ENCODE data around the gene SCAND1. TPM values are rescaled to one million over a fixed set of nuclear protein-coding genes. Genes with fewer than 3 reads are reported as not detected.
"Not testable (repeated sequence)": the region's sequence is repeated elsewhere in the genome, so short reads cannot be mapped to it uniquely, and the experiment has no call there.

Gene SCAND1
- polyA plus RNA-seq (2014; cell fraction: cytosol; rRNA removed) = 175 and 177 TPM in 2 replicates
- 148 and 166 TPM in 2 replicates for polyA plus RNA-seq (2014; cell fraction: nucleus; rRNA removed)

DNA sequence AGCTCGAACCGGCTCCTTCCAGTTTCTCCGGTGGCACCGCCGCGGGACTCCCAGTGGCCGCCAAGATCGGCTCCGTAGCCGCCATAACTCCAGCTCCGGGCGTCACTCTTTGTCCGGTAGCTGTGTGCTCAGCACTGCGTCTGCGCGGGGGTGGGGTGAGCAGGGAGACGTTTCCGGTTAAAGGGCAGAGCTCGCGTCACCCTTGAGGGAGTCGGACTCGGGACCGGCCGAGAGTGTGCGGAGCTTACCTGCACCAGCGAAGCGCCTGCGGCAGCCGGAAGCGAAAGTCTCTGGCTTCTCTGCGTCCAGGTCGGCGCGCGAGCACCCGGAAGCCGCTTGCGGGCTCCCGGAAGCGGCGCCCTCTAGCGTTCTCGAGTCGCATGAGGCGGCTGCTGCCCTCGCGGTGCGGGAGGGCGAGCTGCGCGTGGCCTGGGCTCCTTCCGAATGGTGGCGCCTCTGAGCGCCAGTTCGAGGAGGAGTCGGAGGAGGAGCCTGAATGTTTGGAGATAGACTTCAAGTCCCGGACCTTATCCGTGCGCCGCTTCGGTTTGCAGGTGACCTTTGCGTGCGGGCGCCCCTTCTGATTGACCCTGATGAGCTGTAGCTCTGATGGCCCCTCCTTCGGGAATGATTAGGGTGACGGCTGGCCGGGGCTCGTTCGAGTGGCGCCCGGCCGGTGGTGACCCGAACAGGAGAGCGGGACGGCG lies at the start of gene SCAND1:
Gene SCAND1, minus strand, starts transcription at position 303 of the 707 bp plus-strand sequence. Its CDS starts 218 bp downstream, at position 85.
- peak; percentile 99 for DNase-seq (ENCODE audit: low spot score)

DNA sequence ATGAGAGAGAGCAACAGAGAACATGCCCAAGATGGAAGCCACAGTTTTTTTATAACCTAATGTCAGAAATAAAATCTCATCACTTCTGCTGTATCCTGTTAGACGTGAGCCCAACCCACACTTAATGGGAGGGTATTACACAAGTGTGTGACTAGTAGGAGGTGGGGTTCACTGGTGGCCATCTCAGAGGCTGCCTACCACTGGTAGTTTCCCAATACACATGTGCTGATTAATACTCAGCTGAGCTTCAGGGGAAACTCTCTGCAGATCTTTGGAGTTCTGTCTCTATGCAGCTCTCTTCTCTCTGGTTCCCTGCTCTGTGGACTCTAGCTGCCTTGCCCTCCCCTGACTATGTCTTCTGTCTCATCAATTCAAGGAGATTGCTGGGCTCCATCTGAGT lies 49.7 kb upstream of the SCAND1 start:
- no peak for DNase-seq (ENCODE audit: low spot score)

DNA sequence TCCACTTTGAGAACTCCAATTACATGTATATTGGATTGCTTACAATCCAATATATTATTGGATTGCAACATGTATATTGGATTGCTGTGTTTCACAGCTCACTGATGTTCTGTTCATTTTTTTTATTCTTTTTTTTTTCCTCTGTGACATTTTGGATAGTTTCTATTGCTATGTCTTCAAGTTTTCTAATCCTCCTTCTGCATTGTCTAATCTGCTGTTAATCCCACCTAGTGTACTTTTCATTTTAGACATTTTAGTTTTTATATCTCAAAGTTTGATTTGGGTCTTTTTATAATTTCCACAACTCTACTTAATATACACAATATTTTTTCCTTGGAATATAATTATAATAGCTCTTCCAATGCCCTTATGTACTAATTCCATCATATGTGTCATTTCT lies 48.6 kb upstream of the SCAND1 start:
- DNase-seq (ENCODE audit: low spot score) = no peak

DNA sequence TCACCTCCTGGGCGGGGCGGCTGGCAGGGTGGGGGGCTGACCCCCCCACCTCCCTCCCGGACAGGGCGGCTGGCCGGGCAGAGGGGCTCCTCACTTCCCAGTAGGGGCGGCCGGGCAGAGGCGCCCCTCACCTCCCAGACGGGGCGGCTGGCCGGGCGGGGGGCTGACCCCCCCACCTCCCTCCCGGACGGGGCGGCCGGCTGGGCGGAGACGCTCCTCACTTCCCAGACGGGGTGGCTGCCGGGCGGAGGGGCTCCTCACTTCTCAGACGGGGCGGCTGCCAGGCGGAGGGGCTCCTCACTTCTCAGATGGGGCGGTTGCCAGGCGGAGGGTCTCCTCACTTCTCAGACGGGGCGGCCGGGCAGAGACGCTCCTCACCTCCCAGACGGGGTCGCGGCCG lies 47.0 kb upstream of the SCAND1 start:
- DNase-seq (ENCODE audit: low spot score) = not testable (repeated sequence)

DNA sequence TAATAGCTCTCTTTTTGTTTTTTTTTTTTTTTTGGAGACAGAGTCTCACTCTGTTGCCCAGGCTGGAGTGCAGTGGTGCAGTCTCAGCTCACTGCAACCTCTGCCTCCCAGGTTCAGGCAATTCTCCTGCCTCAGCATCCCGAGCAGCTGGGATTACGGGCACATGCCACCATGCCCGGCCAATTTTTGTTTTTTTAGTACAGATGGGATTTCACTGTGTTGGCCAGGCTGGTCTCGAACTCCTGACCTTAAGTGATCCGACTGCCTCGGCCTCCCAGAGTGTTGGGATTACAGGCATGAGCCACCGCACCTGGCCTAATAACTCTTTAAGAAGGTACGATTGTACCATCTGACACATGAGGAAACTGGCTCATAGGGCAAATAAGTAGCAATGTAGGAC lies 42.2 kb upstream of the SCAND1 start:
- DNase-seq (ENCODE audit: low spot score) = not testable (repeated sequence)

DNA sequence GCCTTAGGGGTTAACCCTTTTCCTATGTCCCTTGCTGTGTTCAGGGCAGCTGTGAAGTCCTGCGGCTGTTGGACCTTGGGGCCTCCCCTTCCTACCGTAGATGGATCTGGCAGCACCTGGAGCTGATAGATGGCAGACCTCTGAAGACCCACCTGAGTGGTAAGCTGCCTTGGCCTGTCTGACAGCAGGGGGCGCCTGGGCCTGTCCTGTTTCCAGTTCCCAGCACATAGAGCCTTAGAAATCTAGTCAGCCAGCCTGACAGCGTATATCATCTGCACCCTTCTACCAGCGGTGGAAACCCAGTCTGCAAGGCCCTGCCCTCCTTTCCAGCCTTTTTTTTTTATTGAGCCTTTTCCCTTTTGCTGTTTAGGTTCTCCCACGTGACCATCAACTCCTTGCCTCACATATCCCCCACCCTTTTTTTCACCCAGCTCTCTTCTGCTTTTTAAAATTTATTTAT lies 40.7 kb upstream of the SCAND1 start:
- DNase-seq (ENCODE audit: low spot score) = peak; percentile 90

DNA sequence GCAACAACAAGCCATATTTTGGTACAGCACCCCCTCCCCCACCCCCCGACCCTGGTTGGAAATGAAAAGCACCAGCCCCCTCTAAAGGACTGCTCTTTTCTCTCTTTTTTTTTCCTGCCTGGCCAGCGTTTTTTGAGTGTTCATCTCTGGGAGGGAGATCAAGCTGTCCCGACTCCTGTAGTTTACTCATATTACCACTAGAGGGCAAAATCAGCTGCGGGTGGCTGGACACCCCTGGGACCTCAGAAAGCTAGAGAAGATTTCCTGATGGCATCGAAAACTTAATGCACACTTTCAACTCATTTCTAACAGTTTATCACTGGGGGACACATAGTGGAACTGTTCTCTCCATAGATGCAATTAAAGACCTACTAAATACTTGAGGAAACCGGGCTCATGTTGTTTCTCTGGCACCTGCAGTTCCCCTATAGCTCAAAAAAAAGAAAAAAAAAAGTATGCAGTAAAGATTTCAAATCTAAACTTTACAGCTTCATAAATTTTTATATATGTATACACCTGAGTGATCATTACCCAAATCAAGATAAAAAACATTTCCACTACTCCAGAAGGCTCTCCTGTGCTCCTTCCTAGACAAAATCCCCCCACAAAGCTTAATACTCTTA lies 38.5 kb upstream of the SCAND1 start:
- peak; percentile 85 for DNase-seq (ENCODE audit: low spot score)

DNA sequence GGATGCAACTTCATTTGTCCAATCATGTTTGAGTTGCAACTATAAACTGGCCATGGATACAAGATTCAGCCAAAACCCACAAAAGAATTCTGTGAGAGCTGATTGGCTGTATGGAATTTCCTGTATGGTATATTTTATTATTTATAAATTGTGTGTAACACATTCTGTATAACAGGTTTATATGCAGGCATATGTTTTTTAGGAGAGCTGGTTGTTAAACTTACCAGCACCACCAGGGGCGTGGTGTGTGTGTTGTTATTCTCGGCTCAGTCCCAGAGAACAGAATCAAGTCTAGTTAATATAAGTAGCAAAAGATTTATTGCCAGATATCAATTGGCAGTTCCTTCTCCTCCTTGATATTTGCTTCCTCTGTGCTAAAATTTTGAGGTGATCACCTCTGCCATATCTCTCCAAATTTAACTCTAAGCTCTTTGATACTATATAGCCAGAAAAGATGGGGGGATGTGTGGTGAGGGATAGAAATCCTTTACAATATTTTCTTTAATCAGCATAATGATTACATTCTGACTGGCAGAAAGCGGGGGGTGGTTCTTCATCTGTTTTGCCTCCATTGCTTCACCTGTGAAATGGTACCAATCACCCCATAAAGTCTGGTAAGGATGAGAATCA lies 37.0 kb upstream of the SCAND1 start:
- peak; percentile 54 for DNase-seq (ENCODE audit: low spot score)

DNA sequence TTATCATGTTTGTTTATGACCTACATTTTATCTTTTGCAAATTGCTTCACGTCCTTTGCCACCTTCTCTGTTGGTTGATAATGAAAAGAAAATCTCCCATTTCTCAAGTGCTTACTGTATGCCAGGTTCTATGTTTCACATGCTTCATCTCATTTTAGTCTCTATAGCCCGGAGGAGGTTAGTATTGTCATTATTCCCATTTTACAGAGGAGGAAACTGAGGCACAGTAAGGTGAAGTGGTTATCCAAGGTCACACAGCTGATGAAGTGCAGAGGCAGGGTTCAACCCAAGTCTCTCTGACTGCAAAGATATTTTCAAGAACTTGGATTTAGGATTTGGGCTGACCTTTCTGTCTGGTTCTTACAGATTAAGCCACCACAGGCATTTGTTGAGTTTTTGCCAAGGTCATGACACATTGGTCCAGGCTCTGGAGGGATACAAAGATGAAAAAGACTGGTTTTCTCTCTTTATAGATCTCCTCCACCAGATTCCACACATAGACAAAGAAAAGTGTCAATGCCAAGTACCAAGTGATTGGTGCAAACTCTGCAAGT lies 34.7 kb upstream of the SCAND1 start:
- no peak for DNase-seq (ENCODE audit: low spot score)

DNA sequence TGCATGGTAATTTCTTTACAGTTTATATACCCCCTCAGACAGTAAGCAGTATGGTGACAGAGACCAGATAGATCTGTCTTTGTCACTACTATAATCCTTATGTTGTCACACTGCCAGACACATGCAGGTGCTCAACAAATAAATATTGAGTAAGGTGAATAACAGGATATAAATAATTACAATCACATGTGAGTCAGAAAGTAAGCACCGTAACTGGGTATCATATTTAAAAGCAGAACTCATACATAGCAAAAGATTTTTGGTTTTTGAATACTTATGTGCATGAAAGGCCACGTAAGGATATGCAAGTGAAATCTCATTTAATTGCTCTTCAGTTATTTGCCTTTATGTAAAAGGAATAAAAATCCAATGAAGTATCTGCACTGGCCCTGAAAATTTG lies 31.5 kb upstream of the SCAND1 start:
- no peak for DNase-seq (ENCODE audit: low spot score)

DNA sequence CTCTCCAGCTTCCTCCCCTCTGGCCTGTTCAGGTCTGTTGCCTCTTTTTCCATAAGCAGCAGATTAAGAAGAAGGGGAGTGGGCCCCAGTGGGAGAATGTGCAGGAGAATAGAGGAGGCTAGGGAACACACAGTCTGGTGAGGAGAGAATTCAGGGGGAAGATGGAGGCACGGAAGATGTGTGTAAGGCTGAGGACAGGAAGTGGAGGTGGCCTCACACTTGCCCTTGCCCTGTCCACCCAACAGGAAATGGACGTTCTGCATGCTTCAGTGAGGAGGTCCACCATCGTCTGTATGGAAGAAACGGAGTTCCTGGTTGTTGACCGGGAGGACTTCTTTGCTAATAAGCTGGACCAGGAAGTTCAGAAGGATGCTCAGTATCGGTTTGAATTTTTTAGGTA lies 30.1 kb upstream of the SCAND1 start:
- DNase-seq (ENCODE audit: low spot score) = no peak

DNA sequence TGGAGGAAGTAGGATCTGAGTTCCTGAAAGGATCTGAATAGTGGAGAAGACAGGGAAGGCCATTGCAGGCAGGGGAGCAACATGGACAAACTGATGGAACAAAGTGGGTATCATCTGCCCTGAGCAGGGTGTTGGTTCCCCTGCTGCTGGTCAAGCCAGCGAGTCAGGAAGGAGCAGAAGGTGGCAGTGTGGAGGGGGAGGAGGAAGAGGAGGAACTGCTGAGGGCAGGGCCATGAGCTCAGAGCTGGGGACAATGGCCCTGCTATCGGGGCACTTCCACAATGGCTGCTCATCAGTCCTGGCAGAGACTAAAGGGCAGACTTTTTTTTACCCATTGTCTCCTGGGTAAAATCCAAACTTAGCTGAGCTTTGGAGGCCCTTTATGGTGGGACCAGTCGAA lies 27.7 kb upstream of the SCAND1 start:
- DNase-seq (ENCODE audit: low spot score) = no peak

DNA sequence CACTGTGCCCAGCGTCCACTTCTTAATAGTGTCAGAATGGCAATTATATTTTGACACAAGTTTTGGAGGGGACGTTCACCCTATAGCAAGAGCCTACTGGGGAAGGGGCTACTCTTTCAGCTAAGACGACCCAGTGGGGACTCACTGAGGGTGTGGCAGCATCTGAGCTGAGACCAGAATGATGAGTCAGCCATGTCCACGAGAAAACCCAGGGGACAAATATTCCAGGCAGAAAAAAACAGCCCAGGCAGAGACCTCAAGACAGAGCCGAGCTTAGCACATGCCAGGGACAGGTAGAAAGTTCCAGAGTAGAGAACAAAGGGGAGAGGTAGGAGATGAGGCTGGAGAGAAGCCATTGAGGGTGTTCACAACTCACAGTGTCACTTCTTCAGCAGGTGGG lies 25.2 kb upstream of the SCAND1 start:
- DNase-seq (ENCODE audit: low spot score) = no peak

DNA sequence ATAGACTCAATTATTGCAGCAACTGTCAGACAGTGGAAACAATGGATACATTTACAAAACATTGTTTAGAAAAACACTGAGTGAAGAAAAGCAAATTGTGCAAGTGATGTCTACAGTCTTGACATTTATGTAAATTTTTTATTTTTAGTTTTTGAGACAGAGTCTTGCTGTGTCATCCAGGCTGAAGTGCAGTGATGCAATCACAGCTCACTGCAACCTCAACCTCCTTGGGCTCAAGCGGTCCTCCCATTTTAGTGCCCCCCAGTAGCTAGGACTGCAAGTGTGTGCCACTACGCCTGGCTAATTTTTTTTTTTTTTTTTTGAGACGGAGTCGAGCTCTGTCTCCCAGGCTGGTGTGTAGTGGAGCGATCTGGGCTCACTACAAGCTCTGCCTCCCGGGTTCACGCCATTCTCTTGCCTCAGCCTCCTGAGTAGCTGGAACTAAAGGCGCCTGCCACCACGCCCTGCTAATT lies 23.8 kb upstream of the SCAND1 start:
- no peak for DNase-seq (ENCODE audit: low spot score)

DNA sequence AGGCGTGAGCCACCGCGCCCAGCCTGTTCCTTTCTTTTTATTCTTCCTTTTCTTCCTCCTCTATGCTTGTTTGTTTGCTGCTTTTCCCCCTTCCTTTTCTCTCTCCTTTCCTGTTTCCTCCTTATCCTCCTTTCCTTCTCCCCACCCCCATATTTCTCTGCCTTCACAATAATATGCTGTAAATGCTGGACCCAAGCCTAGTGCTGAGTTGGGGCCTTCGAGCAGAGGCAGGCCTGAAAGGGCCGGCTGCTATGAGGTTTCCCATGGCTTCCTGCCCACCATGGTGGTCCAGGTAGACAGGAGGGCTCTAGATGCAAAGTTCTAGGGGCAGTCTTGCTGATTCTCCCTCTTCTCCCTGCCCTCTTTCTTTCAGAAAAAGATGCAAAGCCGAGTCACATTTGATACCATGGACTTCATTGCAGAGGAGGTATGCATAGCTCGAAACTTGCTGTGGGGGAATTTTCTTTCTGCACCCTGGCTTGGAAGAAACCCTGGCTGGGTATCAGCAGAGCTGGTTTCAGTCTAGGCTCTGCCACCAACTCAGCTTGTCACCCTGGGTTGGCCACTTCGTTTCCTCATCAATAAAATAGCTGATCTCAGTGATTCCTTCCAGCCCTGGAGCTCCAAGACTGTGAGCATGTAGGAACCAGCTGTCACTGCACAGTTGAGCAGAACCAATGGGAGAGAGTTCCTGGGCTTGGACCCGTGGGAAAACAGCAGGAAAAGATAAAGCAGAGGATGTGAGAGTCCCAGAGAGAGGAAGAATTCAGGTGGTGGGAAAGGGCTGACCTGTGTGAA lies 21.5 kb upstream of the SCAND1 start:
- no peak for DNase-seq (ENCODE audit: low spot score)

DNA sequence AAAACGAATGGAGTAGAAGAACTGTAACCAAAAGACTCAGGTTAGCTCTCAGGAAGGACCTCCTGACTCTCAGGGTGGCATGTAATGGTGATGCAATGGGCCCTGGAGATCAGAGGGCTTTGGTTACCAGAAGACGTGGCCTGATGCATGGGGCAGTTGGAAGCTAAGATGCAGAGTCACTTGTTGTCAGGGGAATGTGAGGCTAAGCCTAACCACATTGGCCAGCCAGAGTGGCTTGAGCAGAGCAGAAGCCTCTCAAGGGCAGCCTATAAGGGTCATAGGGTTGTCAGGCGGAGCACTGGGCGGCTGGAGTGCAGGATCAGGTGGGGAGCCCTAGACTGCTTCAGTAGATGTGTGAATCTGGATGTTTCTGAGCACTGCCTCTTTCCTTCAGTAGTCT lies 20.0 kb upstream of the SCAND1 start:
- DNase-seq (ENCODE audit: low spot score) = no peak

DNA sequence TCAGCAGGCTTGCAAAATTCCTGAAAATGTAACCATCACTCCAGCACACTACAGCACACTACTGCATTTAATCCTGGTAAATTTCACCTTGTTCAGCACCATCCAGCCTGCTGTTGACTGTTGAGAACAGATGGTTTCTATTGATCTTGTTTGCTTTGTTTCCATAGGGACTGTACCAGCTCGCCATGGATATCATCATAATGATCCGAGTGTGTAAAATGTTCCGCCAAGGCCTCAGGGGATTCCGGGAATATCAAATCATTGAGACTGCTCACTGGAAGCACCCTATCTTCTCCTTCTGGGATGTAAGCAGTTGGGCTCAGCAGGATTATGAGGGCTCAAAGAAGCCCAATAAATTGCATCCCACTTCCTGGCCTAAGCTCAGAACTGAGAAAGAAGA lies 18.2 kb upstream of the SCAND1 start:
- DNase-seq (ENCODE audit: low spot score) = no peak

DNA sequence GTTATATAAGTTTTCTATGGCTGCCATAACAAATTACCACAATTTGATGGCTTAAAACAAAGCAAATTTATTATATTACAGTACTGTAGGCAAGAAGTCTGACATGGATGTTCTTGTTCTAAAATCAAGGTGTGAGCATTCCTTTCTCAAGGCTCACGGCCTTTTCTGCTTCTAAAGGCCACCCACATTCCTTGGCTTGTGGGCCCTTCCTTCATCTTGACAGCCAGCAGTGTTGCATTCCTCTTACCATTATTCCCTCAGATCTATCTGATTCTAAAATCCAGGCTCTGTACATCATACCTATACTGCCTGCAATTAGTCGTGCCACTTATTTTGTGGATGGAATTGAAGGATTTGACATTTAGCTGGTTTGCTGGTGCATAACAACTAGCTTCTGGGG lies 17.7 kb upstream of the SCAND1 start:
- DNase-seq (ENCODE audit: low spot score) = no peak

DNA sequence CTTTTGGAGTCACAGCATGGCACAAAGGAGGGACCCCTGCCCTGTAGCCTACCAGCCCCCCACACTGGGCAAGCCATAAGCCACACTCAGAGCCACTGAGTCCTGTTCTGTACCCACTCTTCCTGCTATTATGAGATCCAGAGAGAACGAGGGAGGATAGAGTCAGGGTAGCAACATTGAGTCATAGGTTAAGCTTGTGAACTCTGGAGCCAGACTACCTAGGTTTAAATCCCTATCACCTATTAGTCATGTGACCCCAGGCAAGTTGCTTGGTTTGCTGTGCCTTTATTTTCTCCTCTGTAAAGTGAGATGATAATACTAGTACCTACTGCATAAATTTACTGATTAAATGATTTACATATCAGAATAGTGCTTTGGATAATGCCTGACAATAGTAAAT lies 14.6 kb upstream of the SCAND1 start:
- no peak for DNase-seq (ENCODE audit: low spot score)

DNA sequence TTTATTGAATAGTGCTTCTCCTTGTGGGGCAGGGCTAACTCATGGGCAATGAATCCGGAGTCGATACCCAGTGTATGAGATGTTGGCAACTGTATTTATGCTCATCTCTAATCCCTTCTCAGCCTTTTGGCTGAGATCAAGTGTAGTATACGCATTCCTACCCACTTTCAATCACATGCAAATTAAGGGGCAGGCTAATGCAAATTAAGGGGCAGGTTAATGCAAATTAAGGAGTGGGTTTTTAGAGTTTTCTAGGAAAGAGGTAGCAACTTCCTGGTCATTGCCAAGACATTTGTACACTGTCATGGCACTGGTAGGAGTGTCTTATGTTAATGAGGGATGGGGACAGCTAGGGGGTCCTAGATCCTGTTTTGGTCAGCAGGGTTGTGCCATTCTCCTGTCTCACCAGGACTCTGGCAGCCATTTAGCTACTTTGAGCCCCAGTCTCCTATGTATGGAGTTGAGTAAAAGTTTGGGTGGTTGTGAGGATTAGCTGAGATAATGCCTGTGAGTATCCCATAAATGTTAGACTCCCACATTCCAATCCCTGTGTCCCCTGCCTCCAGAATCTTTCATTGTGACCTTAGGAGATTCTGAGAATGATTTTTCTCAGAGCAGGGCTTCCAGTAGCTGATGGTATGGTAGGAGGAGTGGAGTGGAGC lies 13.8 kb upstream of the SCAND1 start, which contains the start of gene CNBD2:
Gene CNBD2, plus strand, starts transcription at position 612 of the 662 bp plus-strand sequence. CDS start 173 bp downstream, outside the sequence.
- DNase-seq (ENCODE audit: low spot score) = no peak

DNA sequence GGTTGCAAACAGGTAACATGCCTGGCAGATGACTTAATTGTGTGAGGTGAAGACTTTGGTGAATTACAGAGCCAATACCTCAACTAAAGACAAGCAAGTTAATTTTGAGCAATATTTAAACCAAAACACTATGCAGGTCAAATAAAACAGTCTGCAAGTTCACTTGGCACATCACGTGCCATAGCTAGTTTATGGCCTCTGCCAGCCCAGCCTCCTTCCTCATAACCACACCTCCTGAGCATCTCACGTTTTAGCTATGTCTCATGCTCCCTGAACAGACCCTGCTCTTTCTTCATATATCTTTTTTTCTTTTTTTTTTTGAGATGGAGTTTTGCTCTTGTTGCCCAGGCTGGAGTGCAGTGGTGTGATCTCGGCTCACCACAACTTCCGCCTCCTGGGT lies 9.6 kb upstream of the SCAND1 start:
- DNase-seq (ENCODE audit: low spot score) = no peak
